ENCODE measurements around the gene SCUBE1. TPM values are rescaled to one million over a fixed set of nuclear protein-coding genes. Genes with fewer than 3 reads are reported as not detected.
A peak's percentile ranks its signal among the peaks of the same experiment; 100 is the strongest.

The SCUBE1 gene
- total and polyA plus RNA-seq, 2 of the 8 experiments (the other 6 are each of a cell fraction or from before 2014, with no cell fraction given): 2.3 to 4.9 TPM

DNA sequence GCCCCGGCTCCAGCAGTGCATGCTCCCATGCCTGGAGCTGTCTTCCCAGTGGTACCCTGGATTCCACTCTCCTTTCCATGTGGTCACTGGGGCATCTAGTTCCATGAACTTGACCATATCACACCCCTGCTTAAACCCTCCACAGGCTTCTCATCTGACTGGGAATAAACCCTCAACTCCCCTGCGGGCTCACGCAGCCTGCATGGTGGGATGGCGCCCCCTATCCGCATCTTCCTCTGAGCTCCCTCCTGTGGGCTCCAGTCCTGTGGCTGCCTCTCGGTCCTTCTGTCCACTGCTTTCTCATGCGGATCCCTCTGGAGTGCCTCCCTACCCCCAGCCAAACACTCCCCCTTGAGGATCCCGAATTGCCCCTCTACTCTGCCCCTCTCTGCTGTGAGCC, 114.8 kb downstream of the SCUBE1 start:
- no peaks in the 10 kb centered on the region for H3K79me1 ChIP-seq (ENCODE audit: low read depth, low read length)
- FAIRE-seq: no peak
- no peaks in the 10 kb centered on the region; the same call in 1 of the 2 replicates for H3K23me2 ChIP-seq (ENCODE audit: low read depth, low read length)
- no peak overlapping the region for H4K8ac ChIP-seq (ENCODE audit: extremely low read depth, insufficient read depth, low read length)
- H3K4me3 ChIP-seq (ENCODE audit: extremely low read depth in 1 of 4, insufficient read depth in 2 of 4, low read depth in 3 of 4, low read length in 4 of 4): no peak overlapping the region
- H2BK20ac ChIP-seq (ENCODE audit: low read length): peak overlapping the region; percentile 9; the same call in 1 of the 2 replicates
- CTCF ChIA-PET (ENCODE audit: partially characterized antibody): interaction anchor here (0.5 to 26.8 kb wide), 48 partner anchors 11 to 847 kb away, joined by 3 to 388 read pairs (median 4); partner anchors contain the start of gene TTLL12
- H3K4me2 ChIP-seq (ENCODE audit: insufficient read depth in 1 of 2, low read depth in 2 of 2, low read length in 2 of 2): no peak overlapping the region
- WGBS, 2 experiments (ENCODE audit: extremely low coverage in 1 of 2, insufficient coverage in 1 of 2, insufficient read length in 1 of 2, insufficient replicate concordance in 2 of 2, low coverage in 1 of 2, low lambda C conversion rate in 2 of 2, missing lambda C conversion rate in 1 of 2): 36% methylated on average over 7 of the region's 8 CpGs; no CpG with 5 or more reads in 1 of the 2 experiments
- peak overlapping the region; percentile 92; the same call in 1 of the 2 replicates for H2BK15ac ChIP-seq (ENCODE audit: low read length)
- no peak overlapping the region for H3K18ac ChIP-seq (ENCODE audit: extremely low read depth, low read length)
- no peak overlapping the region for H2AFZ ChIP-seq (ENCODE audit: low read length)
- no peak overlapping the region for H3K14ac ChIP-seq (ENCODE audit: insufficient read length)
- no peaks in the 10 kb centered on the region for H4K20me1 ChIP-seq (replicated peaks in 1 of 2; ENCODE audit: control insufficient read depth in 1 of 2, insufficient read depth in 2 of 2, low read length in 2 of 2)
- no peak overlapping the region; the same call in 1 of the 2 replicates for H2BK5ac ChIP-seq (ENCODE audit: low read depth, low read length)
- peak; percentile 38 to 91 for DNase-seq (ENCODE audit: low read depth in 1 of 2, low spot score in 2 of 2)
- 0 out of 2 replicates have a peak overlapping the region, but pooled peaks have one; percentile 80 for H2BK12ac ChIP-seq (ENCODE audit: low read depth, low read length)
- peaks cover 0 to 19% (median 14%) of the 10 kb centered on the region in 4 experiments; a peak in 6 of 7 replicates for H3K4me1 ChIP-seq (replicated peaks in 1 of 4; ENCODE audit: control insufficient read depth in 3 of 4, insufficient read depth in 4 of 4, low read length in 3 of 4)
- no peak overlapping the region for H3K4ac ChIP-seq (replicated peaks; ENCODE audit: insufficient read length, low read depth, low read length)
- H3K36me3 ChIP-seq (ENCODE audit: control insufficient read depth in 2 of 4, insufficient read depth in 4 of 4, low read length in 3 of 4): no peaks in the 10 kb centered on the region
- H3K79me2 ChIP-seq (ENCODE audit: control insufficient read depth in 1 of 2, insufficient read depth in 2 of 2, low read length in 2 of 2): no peaks in the 10 kb centered on the region
- H3K27me3 ChIP-seq (replicated peaks in 1 of 4; ENCODE audit: control insufficient read depth in 3 of 4, extremely low read depth in 1 of 4, insufficient read depth in 3 of 4, low read length in 3 of 4): peaks cover 0 to 4% (median 3%) of the 10 kb centered on the region in 4 experiments; a peak in 2 of 7 replicates
- H3K23ac ChIP-seq (ENCODE audit: insufficient read length): no peak overlapping the region
- H3K27ac ChIP-seq (ENCODE audit: low read depth, low read length): no peak overlapping the region
- TF ChIP-seq RAD21 (IDR thresholded peaks at IDR 0.05 in 1 of 2, conservative IDR thresholded peaks at IDR 0.05 in 1 of 2; ENCODE audit: low read depth in 2 of 2, low read length in 2 of 2): peak; percentile 81 to 88
- TF ChIP-seq TEAD4 (IDR thresholded peaks at IDR 0.05; ENCODE audit: low read depth, low read length): no peak
- TF ChIP-seq, protein P1, sequence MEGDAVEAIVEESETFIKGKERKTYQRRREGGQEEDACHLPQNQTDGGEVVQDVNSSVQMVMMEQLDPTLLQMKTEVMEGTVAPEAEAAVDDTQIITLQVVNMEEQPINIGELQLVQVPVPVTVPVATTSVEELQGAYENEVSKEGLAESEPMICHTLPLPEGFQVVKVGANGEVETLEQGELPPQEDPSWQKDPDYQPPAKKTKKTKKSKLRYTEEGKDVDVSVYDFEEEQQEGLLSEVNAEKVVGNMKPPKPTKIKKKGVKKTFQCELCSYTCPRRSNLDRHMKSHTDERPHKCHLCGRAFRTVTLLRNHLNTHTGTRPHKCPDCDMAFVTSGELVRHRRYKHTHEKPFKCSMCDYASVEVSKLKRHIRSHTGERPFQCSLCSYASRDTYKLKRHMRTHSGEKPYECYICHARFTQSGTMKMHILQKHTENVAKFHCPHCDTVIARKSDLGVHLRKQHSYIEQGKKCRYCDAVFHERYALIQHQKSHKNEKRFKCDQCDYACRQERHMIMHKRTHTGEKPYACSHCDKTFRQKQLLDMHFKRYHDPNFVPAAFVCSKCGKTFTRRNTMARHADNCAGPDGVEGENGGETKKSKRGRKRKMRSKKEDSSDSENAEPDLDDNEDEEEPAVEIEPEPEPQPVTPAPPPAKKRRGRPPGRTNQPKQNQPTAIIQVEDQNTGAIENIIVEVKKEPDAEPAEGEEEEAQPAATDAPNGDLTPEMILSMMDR (IDR thresholded peaks at IDR 0.05; ENCODE audit: control extremely low read depth in 1 of 3, insufficient read depth in 1 of 3, low read depth in 1 of 3, low read length in 3 of 3): peak; percentile 85 to 88 (median 86)
- H2AK5ac ChIP-seq (ENCODE audit: low read depth, low read length): no peak overlapping the region
- no peak overlapping the region for H4K91ac ChIP-seq (replicated peaks; ENCODE audit: insufficient read length, low read length)
- H3K56ac ChIP-seq (replicated peaks; ENCODE audit: insufficient read length, low read depth, low read length): no peak overlapping the region
- H2BK120ac ChIP-seq (replicated peaks; ENCODE audit: low read depth, low read length): no peak overlapping the region
- H3K9me3 ChIP-seq (ENCODE audit: insufficient read depth in 2 of 2, low read depth in 1 of 2, low read length in 1 of 2): no peaks in the 10 kb centered on the region
- no peak overlapping the region for H4K5ac ChIP-seq (ENCODE audit: insufficient read length, low read depth, low read length)
- no peak overlapping the region for H3K9ac ChIP-seq (replicated peaks in 1 of 4; ENCODE audit: extremely low read depth in 1 of 4, low read depth in 3 of 4, low read length in 3 of 4)
- POLR2A ChIA-PET (ENCODE audit: partially characterized antibody): interaction anchor here (0.6 to 1.6 kb wide), 4 partner anchors 9 to 185 kb away, joined by 3 to 4 read pairs (median 4); no protein-coding TSS in a partner anchor
